ENCODE data around the gene NXPE4. TPM values are rescaled to one million over a fixed set of nuclear protein-coding genes. Genes with fewer than 3 reads are reported as not detected.
"Not testable (repeated sequence)": the region's sequence is repeated elsewhere in the genome, so short reads cannot be mapped to it uniquely, and the experiment has no call there.

NXPE4 gene
- total RNA-seq, 1 donor = not detected

- no peaks in the 10 kb centered on the region for H3K27me3 ChIP-seq (ENCODE audit: insufficient read depth, low read length)
- H3K4me1 ChIP-seq (ENCODE audit: insufficient read depth, low read length) = no peaks in the 10 kb centered on the region
- peaks cover 62% of the 10 kb centered on the region for H3K9me3 ChIP-seq (ENCODE audit: low read depth, low read length)
- H3K4me3 ChIP-seq (ENCODE audit: low read length) = no peak overlapping the region
These were observed 20.1 kb upstream of the NXPE4 start for GRCh38 chr11:114615448-114616361.

GRCh38 chr11:114614127-114614720 is 18.6 kb upstream of the NXPE4 start:
- Histone ChIP-seq H3K9me3 (ENCODE audit: low read depth, low read length) (peaks cover 72% of the 10 kb centered on the region), H3K27me3 (ENCODE audit: insufficient read depth, low read length) (no peaks in the 10 kb centered on the region), H3K4me3 (ENCODE audit: low read length) (no peak overlapping the region), H3K4me1 (ENCODE audit: insufficient read depth, low read length) (no peaks in the 10 kb centered on the region)

- not testable (repeated sequence) for H3K27me3 ChIP-seq (ENCODE audit: insufficient read depth, low read length); H3K4me1 ChIP-seq (ENCODE audit: insufficient read depth, low read length); H3K4me3 ChIP-seq (ENCODE audit: low read length)
- H3K9me3 ChIP-seq (ENCODE audit: low read depth, low read length) = peaks cover 72% of the 10 kb centered on the region
These were observed 17.5 kb upstream of the NXPE4 start for GRCh38 chr11:114613094-114613493.

GRCh38 chr11:114612686-114613085 is 17.1 kb upstream of the NXPE4 start:
- peaks cover 72% of the 10 kb centered on the region for H3K9me3 ChIP-seq (ENCODE audit: low read depth, low read length)
- H3K4me1 ChIP-seq (ENCODE audit: insufficient read depth, low read length) = no peaks in the 10 kb centered on the region
- H3K27me3 ChIP-seq (ENCODE audit: insufficient read depth, low read length) = no peaks in the 10 kb centered on the region
- H3K4me3 ChIP-seq (ENCODE audit: low read length) = no peak overlapping the region

GRCh38 chr11:114612199-114612598 is 16.6 kb upstream of the NXPE4 start:
- H3K4me3 ChIP-seq (ENCODE audit: low read length) = not testable (repeated sequence)

GRCh38 chr11:114610984-114611944 is 15.7 kb upstream of the NXPE4 start:
- Histone ChIP-seq H3K27me3 (ENCODE audit: insufficient read depth, low read length) (no peaks in the 10 kb centered on the region), H3K4me1 (ENCODE audit: insufficient read depth, low read length) (no peaks in the 10 kb centered on the region), H3K4me3 (ENCODE audit: low read length) (no peak overlapping the region), H3K9me3 (ENCODE audit: low read depth, low read length) (peaks cover 63% of the 10 kb centered on the region)

More at GRCh38 chr11:114612199-114612598, 16.6 kb upstream of the NXPE4 start:
- not testable (repeated sequence) for H3K27me3 ChIP-seq (ENCODE audit: insufficient read depth, low read length); H3K4me1 ChIP-seq (ENCODE audit: insufficient read depth, low read length)
- peaks cover 72% of the 10 kb centered on the region for H3K9me3 ChIP-seq (ENCODE audit: low read depth, low read length)

GRCh38 chr11:114610550-114610949 is 15.0 kb upstream of the NXPE4 start:
- H3K9me3 ChIP-seq (ENCODE audit: low read depth, low read length) = peaks cover 56% of the 10 kb centered on the region
- no peak overlapping the region for H3K4me3 ChIP-seq (ENCODE audit: low read length)
- no peaks in the 10 kb centered on the region for H3K4me1 ChIP-seq (ENCODE audit: insufficient read depth, low read length)
- no peaks in the 10 kb centered on the region for H3K27me3 ChIP-seq (ENCODE audit: insufficient read depth, low read length)

GRCh38 chr11:114609429-114609828 is 13.8 kb upstream of the NXPE4 start:
- H3K9me3 ChIP-seq (ENCODE audit: low read depth, low read length) = peaks cover 46% of the 10 kb centered on the region
- no peaks in the 10 kb centered on the region for H3K27me3 ChIP-seq (ENCODE audit: insufficient read depth, low read length)
- no peak overlapping the region for H3K4me3 ChIP-seq (ENCODE audit: low read length)
- no peaks in the 10 kb centered on the region for H3K4me1 ChIP-seq (ENCODE audit: insufficient read depth, low read length)

GRCh38 chr11:114608605-114609004 is 13.0 kb upstream of the NXPE4 start:
- H3K9me3 ChIP-seq (ENCODE audit: low read depth, low read length) = peaks cover 49% of the 10 kb centered on the region
- H3K4me3 ChIP-seq (ENCODE audit: low read length); H3K27me3 ChIP-seq (ENCODE audit: insufficient read depth, low read length); H3K4me1 ChIP-seq (ENCODE audit: insufficient read depth, low read length): not testable (repeated sequence)

- Histone ChIP-seq H3K4me1 (ENCODE audit: insufficient read depth, low read length) (no peaks in the 10 kb centered on the region), H3K27me3 (ENCODE audit: insufficient read depth, low read length) (no peaks in the 10 kb centered on the region), H3K9me3 (ENCODE audit: low read depth, low read length) (peaks cover 55% of the 10 kb centered on the region), H3K4me3 (ENCODE audit: low read length) (no peak overlapping the region)
These were observed 12.3 kb upstream of the NXPE4 start for GRCh38 chr11:114607753-114608459.

GRCh38 chr11:114606802-114607075 is 11.2 kb upstream of the NXPE4 start:
- not testable (repeated sequence) for H3K4me1 ChIP-seq (ENCODE audit: insufficient read depth, low read length); H3K4me3 ChIP-seq (ENCODE audit: low read length); H3K27me3 ChIP-seq (ENCODE audit: insufficient read depth, low read length)
- H3K9me3 ChIP-seq (ENCODE audit: low read depth, low read length) = peaks cover 54% of the 10 kb centered on the region

GRCh38 chr11:114606003-114606801 is 10.6 kb upstream of the NXPE4 start:
- Histone ChIP-seq H3K27me3 (ENCODE audit: insufficient read depth, low read length) (no peaks in the 10 kb centered on the region), H3K9me3 (ENCODE audit: low read depth, low read length) (peaks cover 49% of the 10 kb centered on the region)

GRCh38 chr11:114605370-114605769 is 9.8 kb upstream of the NXPE4 start:
- Histone ChIP-seq H3K4me1 (ENCODE audit: insufficient read depth, low read length) (no peaks in the 10 kb centered on the region), H3K4me3 (ENCODE audit: low read length) (no peak overlapping the region), H3K9me3 (ENCODE audit: low read depth, low read length) (peaks cover 41% of the 10 kb centered on the region), H3K27me3 (ENCODE audit: insufficient read depth, low read length) (no peaks in the 10 kb centered on the region)

More at GRCh38 chr11:114606003-114606801, 10.6 kb upstream of the NXPE4 start:
- Histone ChIP-seq H3K4me1 (ENCODE audit: insufficient read depth, low read length) (no peaks in the 10 kb centered on the region), H3K4me3 (ENCODE audit: low read length) (no peak overlapping the region)

GRCh38 chr11:114604886-114605285 is 9.3 kb upstream of the NXPE4 start:
- Histone ChIP-seq H3K4me1 (ENCODE audit: insufficient read depth, low read length) (no peaks in the 10 kb centered on the region), H3K4me3 (ENCODE audit: low read length) (no peak overlapping the region), H3K27me3 (ENCODE audit: insufficient read depth, low read length) (no peaks in the 10 kb centered on the region), H3K9me3 (ENCODE audit: low read depth, low read length) (peaks cover 36% of the 10 kb centered on the region)
